ENCODE measurements around the gene CMTM5. TPM values are rescaled to one million over a fixed set of nuclear protein-coding genes. Genes with fewer than 3 reads are reported as not detected.
"Not testable (repeated sequence)": the region's sequence is repeated elsewhere in the genome, so short reads cannot be mapped to it uniquely, and the experiment has no call there.

CMTM5 gene
- polyA plus RNA-seq, 1 of the 3 experiments (the other 2 are of a cell fraction) = 0.13 TPM

GRCh38 chr14:23415821-23416778 is 39.3 kb downstream of the CMTM5 start:
- ChIA-PET POLR2A (no interaction called here), CTCF (no interaction called here)
- H3K9me3 ChIP-seq = no peaks in the 10 kb centered on the region
- TF ChIP-seq USF2 (IDR thresholded peaks at IDR 0.05; ENCODE audit: borderline replicate concordance, low read depth, low read length) (no peak), TAF1 (IDR thresholded peaks at IDR 0.05; ENCODE audit: borderline replicate concordance, low read depth, low read length) (no peak), ELF1 (IDR thresholded peaks at IDR 0.05) (no peak), NRF1 (IDR thresholded peaks at IDR 0.05; ENCODE audit: low read depth, low read length) (no peak)
- H3K4me1 ChIP-seq (ENCODE audit: control insufficient read depth in 1 of 2, insufficient read depth in 2 of 2, low read depth in 1 of 2, low read length in 1 of 2) = no peaks in the 10 kb centered on the region
- H3K9me2 ChIP-seq = no peaks in the 10 kb centered on the region
- H3K4me2 ChIP-seq = no peak overlapping the region
- H2AFZ ChIP-seq (ENCODE audit: low read depth) = no peak overlapping the region
- peaks cover 16% of the 10 kb centered on the region for H3K27me3 ChIP-seq (ENCODE audit: insufficient read depth)
- H3F3A ChIP-seq (replicated peaks; ENCODE audit: insufficient read depth) = no peaks in the 10 kb centered on the region
- WGBS (ENCODE audit: low lambda C conversion rate) = 55% methylated on average over 17 of the region's 21 CpGs
- H4K20me1 ChIP-seq (ENCODE audit: insufficient read depth) = no peaks in the 10 kb centered on the region
- no peaks in the 10 kb centered on the region for H3K36me3 ChIP-seq (replicated peaks in 1 of 2; ENCODE audit: control insufficient read depth in 1 of 2, insufficient read depth in 2 of 2, low read length in 1 of 2)
- DNase-seq = no peak
- H3K79me2 ChIP-seq (ENCODE audit: insufficient read depth) = no peaks in the 10 kb centered on the region
- H3K9ac ChIP-seq = no peak overlapping the region
- no peak overlapping the region for H3K27ac ChIP-seq (ENCODE audit: low read depth in 2 of 2, low read length in 1 of 2)
- no peak overlapping the region for H3K4me3 ChIP-seq (ENCODE audit: low read depth in 2 of 2, low read length in 1 of 2)

- Histone ChIP-seq H3K9me2 (no peaks in the 10 kb centered on the region), H3K4me2 (no peak overlapping the region), H3K9ac (no peak overlapping the region), H3K79me2 (ENCODE audit: insufficient read depth) (no peaks in the 10 kb centered on the region), H4K20me1 (ENCODE audit: insufficient read depth) (no peaks in the 10 kb centered on the region), H3K27ac (ENCODE audit: low read depth in 2 of 2, low read length in 1 of 2) (no peak overlapping the region), H2AFZ (ENCODE audit: low read depth) (no peak overlapping the region), H3K27me3 (ENCODE audit: insufficient read depth) (peaks cover 10% of the 10 kb centered on the region), H3K9me3 (no peaks in the 10 kb centered on the region), H3K4me1 (ENCODE audit: control insufficient read depth in 1 of 2, insufficient read depth in 2 of 2, low read depth in 1 of 2, low read length in 1 of 2) (no peaks in the 10 kb centered on the region), H3K4me3 (ENCODE audit: low read depth in 2 of 2, low read length in 1 of 2) (no peak overlapping the region), H3F3A (replicated peaks; ENCODE audit: insufficient read depth) (no peaks in the 10 kb centered on the region), H3K36me3 (replicated peaks in 1 of 2; ENCODE audit: control insufficient read depth in 1 of 2, insufficient read depth in 2 of 2, low read length in 1 of 2) (no peaks in the 10 kb centered on the region)
- DNase-seq = no peak
- TF ChIP-seq TCF12 (IDR thresholded peaks at IDR 0.05) (no peak), SMC3 (IDR thresholded peaks at IDR 0.05; ENCODE audit: low read depth, low read length) (no peak), YY1 (IDR thresholded peaks at IDR 0.05; ENCODE audit: low read depth) (no peak), EP300 (IDR thresholded peaks at IDR 0.05; ENCODE audit: borderline replicate concordance in 1 of 2, low read depth in 1 of 2, low read length in 1 of 2) (no peak), FOSL2 (IDR thresholded peaks at IDR 0.05; ENCODE audit: borderline replicate concordance, low read depth) (no peak), PBX3 (IDR thresholded peaks at IDR 0.05) (no peak)
- CTCF ChIA-PET = no interaction called here
- WGBS (ENCODE audit: low lambda C conversion rate) = 38% methylated on average over 8 of the region's 11 CpGs
- POLR2A ChIA-PET = no interaction called here
These were observed 40.0 kb downstream of the CMTM5 start for GRCh38 chr14:23416801-23417200.

- CTCF ChIA-PET = not testable (repeated sequence)
- WGBS (ENCODE audit: low lambda C conversion rate) = 42% methylated on average over 12 of the region's 12 CpGs
These were observed 40.4 kb downstream of the CMTM5 start for GRCh38 chr14:23417269-23417668.

More at GRCh38 chr14:23417269-23417668, 40.4 kb downstream of the CMTM5 start:
- H3K4me2 ChIP-seq; H3K9me3 ChIP-seq; H2AFZ ChIP-seq (ENCODE audit: low read depth); POLR2A ChIA-PET; H3K79me2 ChIP-seq (ENCODE audit: insufficient read depth); H3K9ac ChIP-seq; H3F3A ChIP-seq (replicated peaks; ENCODE audit: insufficient read depth); H3K27ac ChIP-seq (ENCODE audit: low read depth in 2 of 2, low read length in 1 of 2); H3K4me1 ChIP-seq (ENCODE audit: control insufficient read depth in 1 of 2, insufficient read depth in 2 of 2, low read depth in 1 of 2, low read length in 1 of 2); H3K9me2 ChIP-seq; H3K36me3 ChIP-seq (replicated peaks in 1 of 2; ENCODE audit: control insufficient read depth in 1 of 2, insufficient read depth in 2 of 2, low read length in 1 of 2); DNase-seq; H3K4me3 ChIP-seq (ENCODE audit: low read depth in 2 of 2, low read length in 1 of 2); H4K20me1 ChIP-seq (ENCODE audit: insufficient read depth): not testable (repeated sequence)
- peaks cover 10% of the 10 kb centered on the region for H3K27me3 ChIP-seq (ENCODE audit: insufficient read depth)
